ENCODE measurements around the gene SCGB3A1. TPM values are rescaled to one million over a fixed set of nuclear protein-coding genes. Genes with fewer than 3 reads are reported as not detected.

The SCGB3A1 gene
- total and polyA plus RNA-seq, 9 of the 15 experiments (the other 6 are each of a cell fraction or from before 2014, with no cell fraction given) = 0.33 TPM; not detected in 8

DNA sequence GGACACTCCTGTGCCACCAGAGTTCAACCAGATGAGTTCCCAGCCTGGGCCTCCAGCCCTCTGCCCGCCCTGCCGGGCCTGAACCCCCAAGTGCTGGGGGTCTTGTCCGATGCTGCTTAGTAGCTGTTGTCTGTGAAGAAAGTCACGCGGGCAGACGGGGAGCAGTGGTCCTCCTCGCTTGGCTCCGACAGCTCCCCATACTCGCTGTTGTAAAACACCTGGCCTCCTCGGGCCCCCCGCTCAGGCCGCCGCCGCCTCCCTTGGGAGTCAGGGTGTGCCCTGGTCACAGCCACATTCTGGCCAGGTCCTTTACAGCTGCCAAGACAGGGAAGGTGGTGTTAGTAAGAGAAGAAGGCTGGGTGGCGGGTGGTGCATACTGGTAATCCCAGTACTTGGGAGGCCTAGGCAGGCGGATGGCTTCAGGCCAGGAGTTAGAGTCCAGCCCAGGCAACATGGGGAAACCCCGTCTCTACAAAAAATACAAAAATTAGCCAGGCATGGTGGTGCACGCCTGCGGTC, 11.8 kb upstream of the SCGB3A1 start (continued):
- no peak for TF ChIP-seq POLR2A (conservative IDR thresholded peaks at IDR 0.05)

DNA sequence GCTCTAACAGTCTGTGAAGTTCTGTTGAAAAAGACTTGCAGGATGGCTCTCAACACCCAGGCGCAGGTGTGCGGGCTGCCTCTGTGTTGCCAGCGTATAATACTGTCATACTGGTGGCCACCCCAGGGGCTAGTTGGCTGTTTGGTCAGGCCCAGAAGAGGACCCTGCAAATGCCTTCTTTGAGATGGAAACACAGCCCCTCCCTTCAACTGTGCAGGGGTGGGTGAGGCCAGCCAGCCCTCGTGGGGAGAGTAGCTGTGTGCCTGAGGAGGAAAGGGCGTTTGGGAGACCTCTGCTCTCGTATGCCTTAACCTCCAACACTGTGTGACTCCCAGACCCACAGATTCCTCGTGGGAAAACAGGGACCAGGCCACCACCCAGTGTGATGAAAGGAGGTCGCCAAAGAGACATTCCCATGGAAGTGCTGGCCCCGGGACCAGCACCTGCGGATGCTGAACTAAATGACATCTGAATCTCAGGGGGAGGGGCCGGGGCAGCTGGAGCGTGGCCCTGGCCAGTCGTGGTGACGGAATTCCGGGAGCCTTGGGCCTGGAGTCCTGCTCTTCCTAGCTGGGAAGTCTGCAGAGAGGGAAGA, 11.3 kb upstream of the SCGB3A1 start:
- BruUV-seq (replicated peaks) = no TSS peak
- intact Hi-C loops (cut with micrococcal nuclease) (loop anchor here (10.0 kb wide), 2 partner anchors 48 to 398 kb away; partner anchors contain the start of gene RASGEF1C), in situ Hi-C loops (cut with MboI) (no loop called here)
- Histone ChIP-seq H3K4me1 (replicated peaks in 1 of 2; ENCODE audit: control insufficient read depth in 2 of 2, insufficient read depth in 2 of 2, low read length in 2 of 2) (peaks cover 0 to 46% of the 10 kb centered on the region in 2 experiments; a peak in 4 of 5 replicates), H3K9ac (ENCODE audit: insufficient read depth in 1 of 2, low read depth in 2 of 2, low read length in 2 of 2) (peak overlapping the region in 1 of 2 experiments; percentile 17; a peak in 1 of 4 replicates), H3K36me3 (ENCODE audit: control insufficient read depth, insufficient read depth, low read length) (no peaks in the 10 kb centered on the region), H3K27ac (ENCODE audit: extremely low read depth, low read depth, low read length) (no peak overlapping the region), H3K4me2 (ENCODE audit: insufficient read depth, low read length) (no peak overlapping the region), H4K20me1 (replicated peaks; ENCODE audit: control insufficient read depth, insufficient read depth, low read length) (no peaks in the 10 kb centered on the region), H3K79me2 (ENCODE audit: control insufficient read depth, insufficient read depth, low read length) (no peaks in the 10 kb centered on the region), H3K27me3 (ENCODE audit: control insufficient read depth in 2 of 2, insufficient read depth in 2 of 2, low read length in 2 of 2) (peaks cover 0 to 7% of the 10 kb centered on the region in 2 experiments; a peak in 2 of 5 replicates), H3K9me3 (replicated peaks; ENCODE audit: control insufficient read depth, insufficient read depth, low read depth, low read length) (no peaks in the 10 kb centered on the region), H3K9me1 (ENCODE audit: control insufficient read depth, insufficient read depth, low read length) (no peaks in the 10 kb centered on the region), H2AFZ (ENCODE audit: low read depth, low read length) (no peak overlapping the region), H3K4me3 (no peak overlapping the region)
- ChIA-PET POLR2A (interaction anchor here (0.6 to 1.0 kb wide), 2 partner anchors 31 to 497 kb away, joined by 3 read pairs; no protein-coding TSS in a partner anchor), CTCF (ENCODE audit: low intra/inter-chr PET ratio) (no interaction called here)
- DNase-seq (ENCODE audit: extremely low read depth in 1 of 4, low spot score in 3 of 4) (no peak), ATAC-seq (no peak), FAIRE-seq (no peak)
- 36% methylated on average over 15 of the region's 15 CpGs for WGBS (ENCODE audit: insufficient coverage, low coverage, missing lambda C conversion rate)
- TF ChIP-seq, protein P1, sequence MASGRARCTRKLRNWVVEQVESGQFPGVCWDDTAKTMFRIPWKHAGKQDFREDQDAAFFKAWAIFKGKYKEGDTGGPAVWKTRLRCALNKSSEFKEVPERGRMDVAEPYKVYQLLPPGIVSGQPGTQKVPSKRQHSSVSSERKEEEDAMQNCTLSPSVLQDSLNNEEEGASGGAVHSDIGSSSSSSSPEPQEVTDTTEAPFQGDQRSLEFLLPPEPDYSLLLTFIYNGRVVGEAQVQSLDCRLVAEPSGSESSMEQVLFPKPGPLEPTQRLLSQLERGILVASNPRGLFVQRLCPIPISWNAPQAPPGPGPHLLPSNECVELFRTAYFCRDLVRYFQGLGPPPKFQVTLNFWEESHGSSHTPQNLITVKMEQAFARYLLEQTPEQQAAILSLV (tag; IDR thresholded peaks at IDR 0.05) = no peak
- TF ChIP-seq, protein P2, sequence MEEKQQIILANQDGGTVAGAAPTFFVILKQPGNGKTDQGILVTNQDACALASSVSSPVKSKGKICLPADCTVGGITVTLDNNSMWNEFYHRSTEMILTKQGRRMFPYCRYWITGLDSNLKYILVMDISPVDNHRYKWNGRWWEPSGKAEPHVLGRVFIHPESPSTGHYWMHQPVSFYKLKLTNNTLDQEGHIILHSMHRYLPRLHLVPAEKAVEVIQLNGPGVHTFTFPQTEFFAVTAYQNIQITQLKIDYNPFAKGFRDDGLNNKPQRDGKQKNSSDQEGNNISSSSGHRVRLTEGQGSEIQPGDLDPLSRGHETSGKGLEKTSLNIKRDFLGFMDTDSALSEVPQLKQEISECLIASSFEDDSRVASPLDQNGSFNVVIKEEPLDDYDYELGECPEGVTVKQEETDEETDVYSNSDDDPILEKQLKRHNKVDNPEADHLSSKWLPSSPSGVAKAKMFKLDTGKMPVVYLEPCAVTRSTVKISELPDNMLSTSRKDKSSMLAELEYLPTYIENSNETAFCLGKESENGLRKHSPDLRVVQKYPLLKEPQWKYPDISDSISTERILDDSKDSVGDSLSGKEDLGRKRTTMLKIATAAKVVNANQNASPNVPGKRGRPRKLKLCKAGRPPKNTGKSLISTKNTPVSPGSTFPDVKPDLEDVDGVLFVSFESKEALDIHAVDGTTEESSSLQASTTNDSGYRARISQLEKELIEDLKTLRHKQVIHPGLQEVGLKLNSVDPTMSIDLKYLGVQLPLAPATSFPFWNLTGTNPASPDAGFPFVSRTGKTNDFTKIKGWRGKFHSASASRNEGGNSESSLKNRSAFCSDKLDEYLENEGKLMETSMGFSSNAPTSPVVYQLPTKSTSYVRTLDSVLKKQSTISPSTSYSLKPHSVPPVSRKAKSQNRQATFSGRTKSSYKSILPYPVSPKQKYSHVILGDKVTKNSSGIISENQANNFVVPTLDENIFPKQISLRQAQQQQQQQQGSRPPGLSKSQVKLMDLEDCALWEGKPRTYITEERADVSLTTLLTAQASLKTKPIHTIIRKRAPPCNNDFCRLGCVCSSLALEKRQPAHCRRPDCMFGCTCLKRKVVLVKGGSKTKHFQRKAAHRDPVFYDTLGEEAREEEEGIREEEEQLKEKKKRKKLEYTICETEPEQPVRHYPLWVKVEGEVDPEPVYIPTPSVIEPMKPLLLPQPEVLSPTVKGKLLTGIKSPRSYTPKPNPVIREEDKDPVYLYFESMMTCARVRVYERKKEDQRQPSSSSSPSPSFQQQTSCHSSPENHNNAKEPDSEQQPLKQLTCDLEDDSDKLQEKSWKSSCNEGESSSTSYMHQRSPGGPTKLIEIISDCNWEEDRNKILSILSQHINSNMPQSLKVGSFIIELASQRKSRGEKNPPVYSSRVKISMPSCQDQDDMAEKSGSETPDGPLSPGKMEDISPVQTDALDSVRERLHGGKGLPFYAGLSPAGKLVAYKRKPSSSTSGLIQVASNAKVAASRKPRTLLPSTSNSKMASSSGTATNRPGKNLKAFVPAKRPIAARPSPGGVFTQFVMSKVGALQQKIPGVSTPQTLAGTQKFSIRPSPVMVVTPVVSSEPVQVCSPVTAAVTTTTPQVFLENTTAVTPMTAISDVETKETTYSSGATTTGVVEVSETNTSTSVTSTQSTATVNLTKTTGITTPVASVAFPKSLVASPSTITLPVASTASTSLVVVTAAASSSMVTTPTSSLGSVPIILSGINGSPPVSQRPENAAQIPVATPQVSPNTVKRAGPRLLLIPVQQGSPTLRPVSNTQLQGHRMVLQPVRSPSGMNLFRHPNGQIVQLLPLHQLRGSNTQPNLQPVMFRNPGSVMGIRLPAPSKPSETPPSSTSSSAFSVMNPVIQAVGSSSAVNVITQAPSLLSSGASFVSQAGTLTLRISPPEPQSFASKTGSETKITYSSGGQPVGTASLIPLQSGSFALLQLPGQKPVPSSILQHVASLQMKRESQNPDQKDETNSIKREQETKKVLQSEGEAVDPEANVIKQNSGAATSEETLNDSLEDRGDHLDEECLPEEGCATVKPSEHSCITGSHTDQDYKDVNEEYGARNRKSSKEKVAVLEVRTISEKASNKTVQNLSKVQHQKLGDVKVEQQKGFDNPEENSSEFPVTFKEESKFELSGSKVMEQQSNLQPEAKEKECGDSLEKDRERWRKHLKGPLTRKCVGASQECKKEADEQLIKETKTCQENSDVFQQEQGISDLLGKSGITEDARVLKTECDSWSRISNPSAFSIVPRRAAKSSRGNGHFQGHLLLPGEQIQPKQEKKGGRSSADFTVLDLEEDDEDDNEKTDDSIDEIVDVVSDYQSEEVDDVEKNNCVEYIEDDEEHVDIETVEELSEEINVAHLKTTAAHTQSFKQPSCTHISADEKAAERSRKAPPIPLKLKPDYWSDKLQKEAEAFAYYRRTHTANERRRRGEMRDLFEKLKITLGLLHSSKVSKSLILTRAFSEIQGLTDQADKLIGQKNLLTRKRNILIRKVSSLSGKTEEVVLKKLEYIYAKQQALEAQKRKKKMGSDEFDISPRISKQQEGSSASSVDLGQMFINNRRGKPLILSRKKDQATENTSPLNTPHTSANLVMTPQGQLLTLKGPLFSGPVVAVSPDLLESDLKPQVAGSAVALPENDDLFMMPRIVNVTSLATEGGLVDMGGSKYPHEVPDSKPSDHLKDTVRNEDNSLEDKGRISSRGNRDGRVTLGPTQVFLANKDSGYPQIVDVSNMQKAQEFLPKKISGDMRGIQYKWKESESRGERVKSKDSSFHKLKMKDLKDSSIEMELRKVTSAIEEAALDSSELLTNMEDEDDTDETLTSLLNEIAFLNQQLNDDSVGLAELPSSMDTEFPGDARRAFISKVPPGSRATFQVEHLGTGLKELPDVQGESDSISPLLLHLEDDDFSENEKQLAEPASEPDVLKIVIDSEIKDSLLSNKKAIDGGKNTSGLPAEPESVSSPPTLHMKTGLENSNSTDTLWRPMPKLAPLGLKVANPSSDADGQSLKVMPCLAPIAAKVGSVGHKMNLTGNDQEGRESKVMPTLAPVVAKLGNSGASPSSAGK (IDR thresholded peaks at IDR 0.05) = no peak
- no peak for TF ChIP-seq JUND (IDR thresholded peaks at IDR 0.05; ENCODE audit: borderline replicate concordance, low read depth, low read length)
- no peak for TF ChIP-seq JUND (tag; IDR thresholded peaks at IDR 0.05; ENCODE audit: borderline replicate concordance, low read depth, low read length)
- no peak for TF ChIP-seq ZNF143 (CRISPR knock-in tag; IDR thresholded peaks at IDR 0.05)
- no peak for TF ChIP-seq ZFPM2 (CRISPR knock-in tag; IDR thresholded peaks at IDR 0.05)
